Mammary epithelial cell (primary cell): ENCODE results near the gene DUSP10.

ENCODE experiments used
- EZH2 ChIP-seq: IDR thresholded peaks from 2 replicates; pipeline ENCODE4 v1.6.1; 2012; ENCODE audit warnings: low read length, inconsistent platforms, borderline replicate concordance
- TF ChIP-seq, protein P1 (sequence below), 2 donors: IDR thresholded peaks in 1 of 2; conservative IDR thresholded peaks in 1 of 2; 2 replicates each; pipeline ENCODE4 v1.5.1; 2011 to 2012; ENCODE audit warnings: inconsistent platforms in 2 of 2, low read length in 2 of 2, mild to moderate bottlenecking in 2 of 2, control low read depth in 1 of 2, low read depth in 1 of 2; ENCODE audit not compliant: insufficient read depth in 1 of 2; ENCODE audit errors: extremely low read depth in 1 of 2

GRCh38 chr1:221759436-221759835 is 17.5 kb upstream of the DUSP10 start:
- TF ChIP-seq EZH2: no peak
- TF ChIP-seq, protein P1, sequence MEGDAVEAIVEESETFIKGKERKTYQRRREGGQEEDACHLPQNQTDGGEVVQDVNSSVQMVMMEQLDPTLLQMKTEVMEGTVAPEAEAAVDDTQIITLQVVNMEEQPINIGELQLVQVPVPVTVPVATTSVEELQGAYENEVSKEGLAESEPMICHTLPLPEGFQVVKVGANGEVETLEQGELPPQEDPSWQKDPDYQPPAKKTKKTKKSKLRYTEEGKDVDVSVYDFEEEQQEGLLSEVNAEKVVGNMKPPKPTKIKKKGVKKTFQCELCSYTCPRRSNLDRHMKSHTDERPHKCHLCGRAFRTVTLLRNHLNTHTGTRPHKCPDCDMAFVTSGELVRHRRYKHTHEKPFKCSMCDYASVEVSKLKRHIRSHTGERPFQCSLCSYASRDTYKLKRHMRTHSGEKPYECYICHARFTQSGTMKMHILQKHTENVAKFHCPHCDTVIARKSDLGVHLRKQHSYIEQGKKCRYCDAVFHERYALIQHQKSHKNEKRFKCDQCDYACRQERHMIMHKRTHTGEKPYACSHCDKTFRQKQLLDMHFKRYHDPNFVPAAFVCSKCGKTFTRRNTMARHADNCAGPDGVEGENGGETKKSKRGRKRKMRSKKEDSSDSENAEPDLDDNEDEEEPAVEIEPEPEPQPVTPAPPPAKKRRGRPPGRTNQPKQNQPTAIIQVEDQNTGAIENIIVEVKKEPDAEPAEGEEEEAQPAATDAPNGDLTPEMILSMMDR (conservative IDR thresholded peaks at IDR 0.05 in 1 of 2, IDR thresholded peaks at IDR 0.05 in 1 of 2; ENCODE audit: extremely low read depth in 1 of 2, insufficient read depth in 1 of 2, low read depth in 1 of 2, low read length in 2 of 2): no peak
